Prostate gland (tissue), 2 donors: Measurements from ENCODE around the gene ZNF862. TPM values are rescaled to one million over a fixed set of nuclear protein-coding genes. Genes with fewer than 3 reads are reported as not detected.

Source experiments
- DNase-seq: peaks from one replicate; pipeline ENCODE4 v3.0.0-alpha.2; 2019; ENCODE audit warnings: low spot score
- H3K27ac ChIP-seq, 2 donors: fragments of 200-600 bp; sonication (generic); 2 replicates each; pipeline ENCODE4 v1.5.1; 2017 to 2019
- H3K27me3 ChIP-seq: fragments of 200-600 bp; sonication (generic); replicated peaks from 2 replicates; pipeline ENCODE4 v1.5.1; 2019; ENCODE audit not compliant: insufficient read depth
- H3K36me3 ChIP-seq, 2 donors: fragments of 200-600 bp; sonication (generic); 1 replicate in 1 of 2; 2 replicates in 1 of 2; pipeline versions ENCODE4 v1.5.1 to v1.8.1; 2017 to 2019
- H3K4me1 ChIP-seq: fragments of 200-600 bp; sonication (generic); replicated peaks from 2 replicates; pipeline ENCODE4 v1.5.1; 2019
- H3K4me3 ChIP-seq, 2 donors: fragments of 200-600 bp; sonication (generic); 2 replicates each; pipeline ENCODE4 v1.5.1; 2017 to 2019
- H3K9me3 ChIP-seq: fragments of 200-600 bp; sonication (generic); 2 replicates; pipeline ENCODE4 v1.5.1; 2017
- CTCF ChIP-seq, 4 experiments: fragments of 200-600 bp in 2 of 4; fragments of 450-650 bp in 2 of 4; sonication (generic) in 2 of 4; IDR thresholded peaks; 1 replicate in 3 of 4; 2 replicates in 1 of 4; pipeline ENCODE4 v1.5.1; 2016 to 2019; ENCODE audit warnings: antibody characterized with exemption in 4 of 4, mild to moderate bottlenecking in 2 of 4, moderate library complexity in 2 of 4
- POLR2A ChIP-seq: fragments of 450-650 bp; IDR thresholded peaks from one replicate; pipeline ENCODE4 v1.6.1; 2016; ENCODE audit warnings: antibody characterized with exemption, mild to moderate bottlenecking
- POLR2AphosphoS5 ChIP-seq: sonication (generic); formaldehyde crosslinking; IDR thresholded peaks from one replicate; pipeline ENCODE4 v1.6.1; 2017; ENCODE audit warnings: antibody characterized with exemption
- WGBS: methylation state at CpG from one replicate; pipeline ENCODE4 v1.1.5; 2018; 5-methylcytosine and 5-hydroxymethylcytosine counted together
- intact Hi-C: fragments of 100-400 bp; cut with DNase I; formaldehyde crosslinking; loops from one replicate; pipeline ENCODE4 v1.14.2; 2022
- total RNA-seq, 2 donors: library from RNA; depleted of rRNA; stranded (reverse); fragments of >200 nt; gene quantifications; one replicate each; pipeline ENCODE4 v1.1.0, GENCODE V29; 2016

ZNF862 gene
- total RNA-seq, 2 donors from 2014 or later: 19.8 to 25.4 TPM

GRCh38 chr7:149880638-149881311, 42.6 kb downstream of the ZNF862 start:
- TF ChIP-seq CTCF (IDR thresholded peaks at IDR 0.05) (no peak), POLR2AphosphoS5 (no peak), POLR2A (no peak)
- Histone ChIP-seq H3K27ac (no peak overlapping the region), H3K36me3 (no peaks in the 10 kb centered on the region), H3K4me1 (no peaks in the 10 kb centered on the region), H3K4me3 (no peak overlapping the region), H3K27me3 (no peaks in the 10 kb centered on the region), H3K9me3 (no peaks in the 10 kb centered on the region)
- 32% methylated on average over 14 of the region's 14 CpGs for WGBS
- intact Hi-C loops: loop anchor here (10.0 kb wide), 1 partner anchor 394 kb away; no protein-coding TSS in a partner anchor
- peak; percentile 3 for DNase-seq

GRCh38 chr7:149881328-149882247, 43.4 kb downstream of the ZNF862 start:
- WGBS: 77% methylated on average over 19 of the region's 19 CpGs
- H3K4me1 ChIP-seq: no peaks in the 10 kb centered on the region
- no peak for TF ChIP-seq CTCF (IDR thresholded peaks at IDR 0.05)
- TF ChIP-seq POLR2A: no peak
- TF ChIP-seq POLR2AphosphoS5: no peak
- no peak overlapping the region for H3K27ac ChIP-seq
- H3K27me3 ChIP-seq: no peaks in the 10 kb centered on the region
- no peak for DNase-seq
- intact Hi-C loops: loop anchor here (10.0 kb wide), 1 partner anchor 393 kb away; no protein-coding TSS in a partner anchor
- H3K36me3 ChIP-seq: no peaks in the 10 kb centered on the region
- no peak overlapping the region for H3K4me3 ChIP-seq
- no peaks in the 10 kb centered on the region for H3K9me3 ChIP-seq

GRCh38 chr7:149882248-149883047, 44.3 kb downstream of the ZNF862 start:
- peak; percentile 3 for DNase-seq
- Histone ChIP-seq H3K36me3 (no peaks in the 10 kb centered on the region), H3K27ac (no peak overlapping the region), H3K4me1 (no peaks in the 10 kb centered on the region), H3K27me3 (no peaks in the 10 kb centered on the region), H3K4me3 (no peak overlapping the region), H3K9me3 (no peaks in the 10 kb centered on the region)
- 53% methylated on average over 11 of the region's 11 CpGs for WGBS
- intact Hi-C loops: loop anchor here (10.0 kb wide), 1 partner anchor 392 kb away; no protein-coding TSS in a partner anchor
- TF ChIP-seq POLR2A: no peak
- no peak for TF ChIP-seq CTCF (IDR thresholded peaks at IDR 0.05)
- no peak for TF ChIP-seq POLR2AphosphoS5

GRCh38 chr7:149883048-149883438, 44.9 kb downstream of the ZNF862 start:
- no peak for TF ChIP-seq POLR2AphosphoS5
- no peak for TF ChIP-seq POLR2A
- TF ChIP-seq CTCF (IDR thresholded peaks at IDR 0.05): no peak
- Histone ChIP-seq H3K36me3 (no peaks in the 10 kb centered on the region), H3K9me3 (no peaks in the 10 kb centered on the region), H3K27me3 (no peaks in the 10 kb centered on the region), H3K27ac (no peak overlapping the region), H3K4me1 (no peaks in the 10 kb centered on the region), H3K4me3 (no peak overlapping the region)
- intact Hi-C loops: loop anchor here (10.0 kb wide), 1 partner anchor 392 kb away; no protein-coding TSS in a partner anchor
- WGBS: 54% methylated on average over 8 of the region's 8 CpGs
- no peak for DNase-seq
